H1 (cell line): ENCODE measurements around the gene SUSD6. TPM values are rescaled to one million over a fixed set of nuclear protein-coding genes. Genes with fewer than 3 reads are reported as not detected.

Experiments
- RBBP5 ChIP-seq: IDR thresholded peaks from 2 replicates; pipeline ENCODE4 v1.7.1; 2012; ENCODE audit warnings: low read depth, mild to moderate bottlenecking, inconsistent platforms, low read length, moderate library complexity, borderline replicate concordance
- YY1 ChIP-seq: IDR thresholded peaks from 2 replicates; pipeline ENCODE4 v1.6.1; 2011; ENCODE audit warnings: low read depth, mild to moderate bottlenecking, low read length
- polyA plus RNA-seq, 7 experiments: library from polyadenylated mRNA; depleted of rRNA in 3 of 7; stranded (reverse) in 5 of 7; unstranded in 2 of 7; fragments of >200 nt in 5 of 7; fragments of 200-250 nt in 2 of 7; gene quantifications; 1 replicate in 5 of 7; 2 replicates in 1 of 7; 4 replicates in 1 of 7; pipeline versions ENCODE4 v1.2.1 to v1.2.3, GENCODE V29; 2011 to 2013; ENCODE audit warnings: missing spikeins in 2 of 7, mixed read lengths in 2 of 7
- total RNA-seq: library from RNA; stranded (reverse); fragmentation: NEBNext Ultra II Directional; extraction: Animal tissue kit (Norgen Biotek cat#: 25700); gene quantifications from 2 replicates; pipeline ENCODE4 v1.2.1, GENCODE V29; 2021

SUSD6 gene
- total and polyA plus RNA-seq, 2 of the 8 experiments (the other 6 are each of a cell fraction or from before 2014, with no cell fraction given), result 3.0 to 3.8 TPM

GRCh38 chr14:69643430-69644200 lies 32.2 kb downstream of the SUSD6 start (continued):
- TF ChIP-seq YY1 (no peak), RBBP5 (no peak)
